Osteoblast (primary cell): Measurements from ENCODE around the gene CRTAP. TPM values are rescaled to one million over a fixed set of nuclear protein-coding genes. Genes with fewer than 3 reads are reported as not detected.
"Not testable (repeated sequence)": the region's sequence is repeated elsewhere in the genome, so short reads cannot be mapped to it uniquely, and the experiment has no call there.

Experiments
- DNase-seq: peaks from one replicate; pipeline ENCODE4 v3.0.0; 2011; ENCODE audit warnings: low spot score, mixed read lengths; ENCODE audit not compliant: insufficient read length; ENCODE audit errors: missing footprints
- H2AFZ ChIP-seq: 2 replicates; pipeline ENCODE4 v1.6.0; 2011; ENCODE audit warnings: mild to moderate bottlenecking, low read length
- H3K27ac ChIP-seq: 2 replicates; pipeline ENCODE4 v1.5.1; 2011; ENCODE audit warnings: mild to moderate bottlenecking, low read depth, low read length, moderate library complexity
- H3K27me3 ChIP-seq: 2 replicates; pipeline ENCODE4 v1.6.0; 2012; ENCODE audit warnings: mild to moderate bottlenecking, control low read depth, inconsistent platforms, low read length, moderate library complexity; ENCODE audit not compliant: insufficient read depth
- H3K36me3 ChIP-seq: 2 replicates; pipeline ENCODE4 v1.5.1; 2011; ENCODE audit warnings: mild to moderate bottlenecking, low read length, control low read depth, moderate library complexity; ENCODE audit not compliant: insufficient read depth
- H3K4me1 ChIP-seq: 2 replicates; pipeline ENCODE4 v1.5.1; 2011; ENCODE audit warnings: mild to moderate bottlenecking, low read length, control low read depth, moderate library complexity; ENCODE audit not compliant: insufficient read depth
- H3K4me2 ChIP-seq: 2 replicates; pipeline ENCODE4 v1.6.0; 2011; ENCODE audit warnings: mild to moderate bottlenecking, low read length; ENCODE audit not compliant: insufficient read depth
- H3K4me3 ChIP-seq: fragments of 200-600 bp; sonication (generic); 3 replicates; pipeline ENCODE4 v1.5.1; 2012; ENCODE audit warnings: mild to moderate bottlenecking, low read length, inconsistent platforms; ENCODE audit not compliant: insufficient read depth
- H3K79me2 ChIP-seq: 2 replicates; pipeline ENCODE4 v1.6.0; 2012; ENCODE audit warnings: mild to moderate bottlenecking, low read length, control low read depth, inconsistent platforms; ENCODE audit not compliant: insufficient read depth
- H3K9me3 ChIP-seq: 2 replicates; pipeline ENCODE4 v1.5.1; 2011; ENCODE audit warnings: low read depth, low read length, control low read depth
- H4K20me1 ChIP-seq: 2 replicates; pipeline ENCODE4 v1.6.0; 2012; ENCODE audit warnings: mild to moderate bottlenecking, low read length, control low read depth; ENCODE audit not compliant: insufficient read depth
- CTCF ChIP-seq: IDR thresholded peaks from 2 replicates; pipeline ENCODE4 v1.5.1; 2011; ENCODE audit warnings: mild to moderate bottlenecking, low read depth, low read length, moderate library complexity; ENCODE audit errors: extremely low read depth
- total RNA-seq: library from RNA; depleted of rRNA; stranded (reverse); fragments of >200 nt; gene quantifications from 2 replicates; pipeline ENCODE4 v1.2.3, GENCODE V29; 2012

CRTAP gene
- total RNA-seq, 1 donor: 266 TPM

- H3K4me3 ChIP-seq: no peak overlapping the region
- no peak for TF ChIP-seq CTCF
- DNase-seq: no peak
- no peaks in the 10 kb centered on the region for H3K79me2 ChIP-seq
- no peak overlapping the region for H3K4me2 ChIP-seq
- no peak overlapping the region for H3K27ac ChIP-seq
- H3K27me3 ChIP-seq: no peaks in the 10 kb centered on the region
- no peaks in the 10 kb centered on the region for H3K36me3 ChIP-seq
- no peaks in the 10 kb centered on the region for H3K4me1 ChIP-seq
- H4K20me1 ChIP-seq: no peaks in the 10 kb centered on the region
- no peaks in the 10 kb centered on the region for H3K9me3 ChIP-seq
- no peak overlapping the region for H2AFZ ChIP-seq
Observed at GRCh38 chr3:33153782-33154181, 40.0 kb downstream of the CRTAP start.

GRCh38 chr3:33155301-33155700, 41.5 kb downstream of the CRTAP start:
- H3K4me3 ChIP-seq: no peak overlapping the region
- no peak overlapping the region for H2AFZ ChIP-seq
- no peak for TF ChIP-seq CTCF
- H3K27ac ChIP-seq: no peak overlapping the region
- no peaks in the 10 kb centered on the region for H3K79me2 ChIP-seq
- no peak for DNase-seq
- no peaks in the 10 kb centered on the region for H3K27me3 ChIP-seq
- no peak overlapping the region for H3K4me2 ChIP-seq
- H3K4me1 ChIP-seq: no peaks in the 10 kb centered on the region
- no peaks in the 10 kb centered on the region for H3K36me3 ChIP-seq
- no peaks in the 10 kb centered on the region for H3K9me3 ChIP-seq
- H4K20me1 ChIP-seq: no peaks in the 10 kb centered on the region

GRCh38 chr3:33159234-33159633, 45.4 kb downstream of the CRTAP start:
- Histone ChIP-seq H3K4me3 (no peak overlapping the region), H3K4me2 (no peak overlapping the region), H3K36me3 (no peaks in the 10 kb centered on the region), H3K9me3 (no peaks in the 10 kb centered on the region), H3K79me2 (no peaks in the 10 kb centered on the region), H3K27me3 (no peaks in the 10 kb centered on the region), H2AFZ (no peak overlapping the region), H3K27ac (no peak overlapping the region), H4K20me1 (no peaks in the 10 kb centered on the region), H3K4me1 (no peaks in the 10 kb centered on the region)
- DNase-seq: no peak
- no peak for TF ChIP-seq CTCF

GRCh38 chr3:33159981-33160380, 46.2 kb downstream of the CRTAP start:
- Histone ChIP-seq H2AFZ (no peak overlapping the region), H4K20me1 (no peaks in the 10 kb centered on the region)

GRCh38 chr3:33162621-33163020, 48.8 kb downstream of the CRTAP start:
- H3K4me2 ChIP-seq, H3K4me1 ChIP-seq, H3K9me3 ChIP-seq, DNase-seq, H4K20me1 ChIP-seq, H3K27ac ChIP-seq, H2AFZ ChIP-seq, H3K27me3 ChIP-seq, H3K79me2 ChIP-seq, H3K4me3 ChIP-seq, H3K36me3 ChIP-seq: not testable (repeated sequence)

More at GRCh38 chr3:33159981-33160380, 46.2 kb downstream of the CRTAP start:
- Histone ChIP-seq H3K27me3 (no peaks in the 10 kb centered on the region), H3K4me1 (no peaks in the 10 kb centered on the region), H3K36me3 (no peaks in the 10 kb centered on the region), H3K27ac (no peak overlapping the region), H3K4me3 (no peak overlapping the region), H3K9me3 (no peaks in the 10 kb centered on the region), H3K4me2 (no peak overlapping the region), H3K79me2 (no peaks in the 10 kb centered on the region)
- DNase-seq: no peak
- TF ChIP-seq CTCF: no peak
